DOHH2 (cell line): ENCODE measurements around the gene WNT8B.

Source experiments
- EZH2phosphoT487 ChIP-seq: fragments of 200-600 bp; sonication (generic); IDR thresholded peaks from 2 replicates; pipeline ENCODE4 v1.6.1; 2017; ENCODE audit warnings: borderline replicate concordance, mild to moderate bottlenecking, antibody characterized with exemption, low read length, moderate library complexity, mixed read lengths
- TF ChIP-seq, protein P1 (sequence below): fragments of 200-600 bp; sonication (generic); IDR thresholded peaks from one replicate; pipeline ENCODE4 v1.5.1; 2014; ENCODE audit warnings: antibody characterized with exemption, mild to moderate bottlenecking, low read depth, low read length; ENCODE audit not compliant: poor library complexity, severe bottlenecking

DNA sequence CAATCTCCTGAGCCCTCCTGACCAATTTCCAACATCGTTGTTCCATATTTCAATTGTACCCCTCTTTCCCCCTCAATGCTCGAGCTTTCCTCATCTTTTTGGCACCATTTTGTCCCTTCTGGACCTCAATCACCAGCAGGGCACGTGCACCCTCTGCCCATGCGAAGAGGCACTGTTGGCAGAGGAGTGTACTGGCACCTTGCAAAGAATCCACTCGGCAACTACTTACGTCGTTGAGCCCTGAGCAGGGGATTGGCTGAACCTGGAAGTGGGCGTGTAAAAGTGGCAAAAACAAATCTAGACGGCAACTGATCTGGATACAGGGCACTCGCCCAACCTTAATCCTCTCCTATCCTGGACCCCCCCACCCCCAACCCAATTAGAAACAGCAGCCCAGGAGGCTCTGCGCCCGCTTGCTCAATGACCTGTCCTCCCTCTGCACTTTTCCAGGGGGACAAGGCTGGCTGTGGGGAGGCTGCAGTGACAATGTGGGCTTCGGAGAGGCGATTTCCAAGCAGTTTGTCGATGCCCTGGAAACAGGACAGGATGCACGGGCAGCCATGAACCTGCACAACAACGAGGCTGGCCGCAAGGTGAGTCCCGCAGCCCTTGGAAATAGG lies 18.8 kb downstream of the WNT8B start:
- TF ChIP-seq, protein P1, sequence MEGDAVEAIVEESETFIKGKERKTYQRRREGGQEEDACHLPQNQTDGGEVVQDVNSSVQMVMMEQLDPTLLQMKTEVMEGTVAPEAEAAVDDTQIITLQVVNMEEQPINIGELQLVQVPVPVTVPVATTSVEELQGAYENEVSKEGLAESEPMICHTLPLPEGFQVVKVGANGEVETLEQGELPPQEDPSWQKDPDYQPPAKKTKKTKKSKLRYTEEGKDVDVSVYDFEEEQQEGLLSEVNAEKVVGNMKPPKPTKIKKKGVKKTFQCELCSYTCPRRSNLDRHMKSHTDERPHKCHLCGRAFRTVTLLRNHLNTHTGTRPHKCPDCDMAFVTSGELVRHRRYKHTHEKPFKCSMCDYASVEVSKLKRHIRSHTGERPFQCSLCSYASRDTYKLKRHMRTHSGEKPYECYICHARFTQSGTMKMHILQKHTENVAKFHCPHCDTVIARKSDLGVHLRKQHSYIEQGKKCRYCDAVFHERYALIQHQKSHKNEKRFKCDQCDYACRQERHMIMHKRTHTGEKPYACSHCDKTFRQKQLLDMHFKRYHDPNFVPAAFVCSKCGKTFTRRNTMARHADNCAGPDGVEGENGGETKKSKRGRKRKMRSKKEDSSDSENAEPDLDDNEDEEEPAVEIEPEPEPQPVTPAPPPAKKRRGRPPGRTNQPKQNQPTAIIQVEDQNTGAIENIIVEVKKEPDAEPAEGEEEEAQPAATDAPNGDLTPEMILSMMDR = no peak
- TF ChIP-seq EZH2phosphoT487 = no peak
